T-helper 2 cell treated with Interferon-gamma antibody and Interleukin-4, amounts not matched to agents 100 ng/mL and 5 ng/mL, for 36 hours (primary cell): ENCODE results near the gene PDE7B. TPM values are rescaled to one million over a fixed set of nuclear protein-coding genes. Genes with fewer than 3 reads are reported as not detected.

Experiments used
- intact Hi-C: fragments of 100-400 bp; cut with micrococcal nuclease; formaldehyde crosslinking; loops from one replicate; pipeline ENCODE4 v1.15.1; 2023
- total RNA-seq: library from RNA; stranded (reverse); gene quantifications from 2 replicates; pipeline ENCODE4 v1.2.3, GENCODE V29; 2022

The PDE7B gene
- total RNA-seq, 1 donor from 2014 or later: 13.5 TPM

DNA sequence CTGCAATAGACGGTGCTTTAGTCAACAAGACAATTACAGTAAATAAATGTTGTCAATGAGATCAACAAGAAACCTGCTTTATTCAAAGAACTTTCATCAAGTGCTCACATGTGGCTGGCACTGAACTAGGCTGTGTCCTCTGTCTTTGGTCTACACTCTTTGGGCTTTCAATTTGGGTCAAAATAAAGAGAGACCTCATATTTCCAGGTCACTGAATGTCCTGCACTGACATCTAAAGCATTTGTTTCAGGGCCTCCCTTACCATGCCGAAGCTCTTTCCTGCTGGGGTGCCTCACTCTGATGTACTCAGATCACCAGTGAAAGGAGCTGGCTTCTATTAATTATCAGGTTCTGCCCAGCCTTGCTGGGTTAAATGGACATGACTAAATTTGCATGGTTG is 32.0 kb downstream of the PDE7B start:
- intact Hi-C loops: no loop called here

DNA sequence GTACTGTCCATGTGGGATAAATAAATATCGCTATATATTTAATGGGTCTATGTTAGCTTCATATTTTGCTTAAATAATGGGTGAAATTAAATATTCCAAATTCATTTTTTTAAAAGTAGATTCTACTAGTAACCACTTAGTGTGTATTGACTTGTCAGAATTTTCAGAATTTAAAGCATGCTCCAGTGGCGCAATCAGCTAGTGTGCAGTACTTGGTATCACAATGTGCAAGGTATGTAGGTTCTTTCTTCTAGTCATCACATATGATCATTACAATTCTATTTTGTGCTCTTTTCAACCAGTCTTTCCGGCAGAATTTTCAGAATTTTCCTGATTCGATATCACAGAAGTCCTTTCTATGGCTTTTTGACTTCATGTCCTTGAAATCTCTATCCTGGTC is 32.6 kb downstream of the PDE7B start:
- intact Hi-C loops: no loop called here

DNA sequence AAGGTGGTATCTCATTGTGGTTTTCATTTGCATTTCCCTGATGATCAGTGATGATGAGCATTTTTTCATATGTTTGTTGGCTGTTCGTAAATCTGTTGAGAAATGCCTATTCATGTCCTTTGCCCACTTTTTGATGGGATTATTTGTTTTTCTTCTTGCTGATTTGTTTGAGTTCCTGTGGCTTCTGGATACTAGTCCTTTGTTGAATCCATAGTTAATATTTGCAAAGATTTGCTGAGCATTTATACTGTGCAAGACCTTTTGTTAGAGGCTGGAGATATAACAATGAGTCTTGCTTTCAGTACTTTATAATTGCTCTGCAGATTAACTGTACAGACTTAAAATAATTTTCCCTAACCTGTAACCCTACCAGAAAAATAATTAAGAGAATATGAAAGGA is 35.6 kb downstream of the PDE7B start:
- intact Hi-C loops: no loop called here

DNA sequence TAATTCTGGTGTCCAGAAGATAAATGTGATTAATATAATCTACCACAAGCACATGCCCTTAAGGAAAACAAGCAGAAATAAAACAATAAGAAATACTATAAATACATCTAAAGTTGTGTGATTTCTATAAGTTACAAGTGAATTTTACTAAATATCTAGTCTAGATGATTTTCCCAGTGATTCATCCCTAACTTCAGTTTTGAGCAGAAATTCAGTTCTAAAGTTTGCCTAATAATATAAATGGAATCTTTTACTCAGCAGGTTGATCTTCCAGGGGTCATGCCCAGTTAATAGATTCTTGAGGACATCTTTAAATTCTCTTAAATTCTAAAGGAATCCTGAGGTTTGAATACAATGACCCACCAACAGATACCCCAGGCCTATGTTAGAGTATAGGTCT is 37.3 kb downstream of the PDE7B start:
- intact Hi-C loops: no loop called here

DNA sequence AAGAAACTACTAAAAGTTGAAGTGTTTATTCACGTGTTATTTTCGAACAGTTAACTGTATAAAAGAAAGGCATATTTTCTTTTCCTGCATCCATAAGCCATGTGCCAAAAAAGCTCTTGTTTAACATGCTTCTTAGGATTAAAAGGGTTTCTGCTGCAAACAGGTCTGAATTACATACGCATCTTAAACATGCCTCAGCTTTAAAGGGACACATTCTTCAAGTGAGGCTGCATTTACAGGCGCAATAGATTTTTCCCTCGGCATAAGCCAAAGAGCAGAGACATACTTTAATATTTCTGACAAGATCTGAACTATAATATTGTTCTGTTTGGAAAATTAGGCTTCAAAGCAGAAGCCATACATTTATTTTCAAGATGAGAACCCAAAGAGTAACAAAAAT is 39.4 kb downstream of the PDE7B start:
- intact Hi-C loops: no loop called here

DNA sequence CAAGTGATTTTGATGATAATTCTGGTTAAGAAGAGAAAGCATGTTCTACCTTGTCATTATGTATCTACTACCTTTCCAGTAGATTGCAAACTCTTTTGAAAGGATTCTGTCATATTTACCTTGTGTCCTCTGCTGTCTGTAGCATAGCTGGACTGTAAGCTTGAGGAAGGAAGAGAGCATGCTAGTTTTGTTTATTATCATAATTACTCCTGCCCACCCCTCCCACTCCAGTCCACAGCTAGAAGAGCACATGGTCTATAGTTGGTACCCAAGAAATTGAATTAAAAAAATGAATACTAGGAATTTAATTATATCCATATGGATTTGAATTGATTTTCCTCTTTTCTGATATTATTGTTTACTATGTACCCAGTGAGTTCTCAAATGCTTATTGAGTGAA is 40.2 kb downstream of the PDE7B start:
- intact Hi-C loops: no loop called here

DNA sequence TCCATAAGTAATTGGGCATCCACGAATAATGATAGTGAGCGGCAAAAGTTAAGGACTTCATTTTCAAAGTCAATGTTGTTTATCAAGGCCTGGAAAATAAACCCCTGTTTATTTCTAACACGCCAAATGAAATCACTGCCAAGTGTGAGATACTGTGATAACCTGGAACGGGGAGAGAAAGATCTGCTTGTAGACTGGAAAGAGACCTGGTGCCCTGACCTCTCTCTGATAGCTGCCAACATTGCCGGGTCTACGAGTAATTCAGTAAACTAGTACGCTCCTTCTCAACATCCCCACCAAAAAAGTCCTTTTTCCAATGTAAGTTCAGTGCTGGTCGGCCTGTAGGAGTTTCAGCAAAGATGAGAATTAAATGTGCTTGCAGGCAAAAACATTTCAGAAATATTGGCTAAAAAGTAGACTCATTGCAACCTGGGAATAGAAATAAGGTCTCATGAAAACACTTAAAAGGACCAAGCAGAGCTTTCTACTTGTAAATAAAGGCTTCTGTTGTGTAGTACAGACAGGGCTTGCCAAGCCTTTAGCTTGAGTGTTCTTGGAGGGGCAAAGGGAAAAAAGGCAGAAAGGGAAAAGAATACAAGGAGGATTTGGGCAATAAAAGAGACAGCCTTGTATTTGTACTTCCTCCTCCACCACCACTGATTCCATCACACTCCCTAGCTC is 43.9 kb downstream of the PDE7B start:
- intact Hi-C loops: no loop called here

DNA sequence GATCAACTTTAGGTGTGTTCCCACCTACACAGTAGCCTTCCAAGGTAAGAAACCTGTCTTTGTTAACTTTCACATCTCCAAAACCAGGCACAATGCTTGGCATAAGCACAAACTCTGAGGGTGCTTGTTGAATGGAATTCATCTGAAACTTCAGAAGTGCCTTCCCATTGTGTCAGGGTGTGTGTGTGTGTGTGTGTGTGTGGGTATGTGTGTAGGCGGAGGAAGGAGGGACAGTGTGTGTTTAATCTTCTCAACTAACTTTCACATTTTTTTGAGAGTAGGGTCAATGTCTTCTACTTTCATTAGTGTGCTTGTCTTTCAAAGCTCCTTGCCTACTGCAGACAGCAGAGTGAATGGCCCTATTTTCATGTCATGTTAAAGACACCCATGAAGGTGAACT is 45.6 kb downstream of the PDE7B start:
- intact Hi-C loops: no loop called here

DNA sequence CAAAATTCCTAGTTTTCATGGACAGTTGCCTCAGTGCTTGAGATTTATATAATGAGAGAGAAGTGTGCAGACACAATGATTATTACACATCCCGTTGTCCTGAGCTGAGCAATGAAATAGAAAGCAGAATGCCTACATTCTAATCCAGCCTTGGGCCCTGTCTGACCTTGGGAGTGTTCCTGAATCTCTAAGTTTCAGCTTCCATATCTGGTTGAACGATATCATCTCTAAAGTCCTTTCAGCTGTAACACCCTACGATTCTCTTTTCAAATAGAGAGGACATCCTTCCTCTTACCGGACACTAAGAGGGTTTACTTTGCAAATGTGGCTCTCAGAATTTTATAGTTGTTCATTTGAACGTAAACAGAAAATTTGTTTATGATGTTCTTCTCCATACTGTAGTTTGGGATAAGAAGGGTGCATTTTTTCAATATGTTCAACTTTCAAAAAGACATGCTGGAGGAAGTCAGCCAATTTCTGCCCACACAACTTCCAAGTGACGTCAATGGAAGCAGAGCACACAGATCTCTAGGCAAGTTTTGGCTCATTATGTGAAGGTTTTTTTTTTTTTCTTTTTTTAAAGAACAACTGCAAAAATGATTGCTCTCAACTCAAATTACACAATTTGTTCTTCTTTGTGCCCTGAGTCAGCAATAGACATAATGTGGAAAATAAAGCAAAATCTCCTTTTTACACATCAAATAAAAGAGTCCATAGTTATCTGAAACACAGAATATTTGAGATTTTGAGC is 50.4 kb downstream of the PDE7B start:
- intact Hi-C loops: no loop called here

DNA sequence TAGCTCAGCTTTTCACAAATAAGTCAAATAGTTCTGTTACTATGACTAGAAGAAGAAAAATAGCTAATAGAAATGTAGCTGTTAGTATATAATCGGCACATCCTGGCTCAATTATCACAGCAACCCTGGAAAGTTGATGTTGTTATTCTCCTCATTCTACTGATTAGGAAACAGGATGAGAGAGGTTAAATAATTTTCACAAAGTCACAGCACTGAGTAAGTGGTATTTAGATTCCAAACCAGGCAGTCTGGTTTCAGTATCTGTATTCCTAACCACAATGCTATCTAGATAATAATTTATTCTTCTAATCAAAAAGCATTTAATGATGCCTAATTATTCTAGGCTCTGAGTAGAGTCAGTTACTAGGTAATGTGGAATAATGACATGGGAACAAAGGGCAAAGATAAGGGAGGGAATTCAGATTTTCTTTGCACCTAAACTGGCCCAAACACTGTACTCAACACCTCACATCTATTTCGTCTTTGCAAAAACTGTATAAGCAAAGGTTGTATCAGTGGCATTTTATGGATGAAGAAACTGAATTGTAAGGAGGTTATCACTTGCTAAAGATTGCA is 51.3 kb downstream of the PDE7B start:
- intact Hi-C loops: no loop called here

DNA sequence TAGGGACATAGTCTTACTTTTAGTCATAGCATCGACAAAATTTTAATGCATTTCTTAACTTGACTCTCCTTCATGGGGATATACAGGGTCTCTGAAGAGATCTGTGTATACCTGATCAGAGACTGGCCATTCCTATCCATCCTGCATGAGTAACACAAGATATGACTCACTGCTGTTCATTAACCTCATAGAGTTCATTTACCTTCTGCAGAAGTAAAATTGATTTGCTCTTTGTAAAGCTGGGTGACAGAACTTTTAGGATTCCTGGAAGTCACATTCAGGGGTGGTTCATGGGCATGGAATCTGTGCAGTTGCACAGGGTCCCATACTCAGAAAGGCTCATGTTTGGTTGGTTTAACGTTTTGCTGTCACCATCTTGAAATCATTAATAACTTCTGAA is 53.2 kb downstream of the PDE7B start:
- intact Hi-C loops: no loop called here

DNA sequence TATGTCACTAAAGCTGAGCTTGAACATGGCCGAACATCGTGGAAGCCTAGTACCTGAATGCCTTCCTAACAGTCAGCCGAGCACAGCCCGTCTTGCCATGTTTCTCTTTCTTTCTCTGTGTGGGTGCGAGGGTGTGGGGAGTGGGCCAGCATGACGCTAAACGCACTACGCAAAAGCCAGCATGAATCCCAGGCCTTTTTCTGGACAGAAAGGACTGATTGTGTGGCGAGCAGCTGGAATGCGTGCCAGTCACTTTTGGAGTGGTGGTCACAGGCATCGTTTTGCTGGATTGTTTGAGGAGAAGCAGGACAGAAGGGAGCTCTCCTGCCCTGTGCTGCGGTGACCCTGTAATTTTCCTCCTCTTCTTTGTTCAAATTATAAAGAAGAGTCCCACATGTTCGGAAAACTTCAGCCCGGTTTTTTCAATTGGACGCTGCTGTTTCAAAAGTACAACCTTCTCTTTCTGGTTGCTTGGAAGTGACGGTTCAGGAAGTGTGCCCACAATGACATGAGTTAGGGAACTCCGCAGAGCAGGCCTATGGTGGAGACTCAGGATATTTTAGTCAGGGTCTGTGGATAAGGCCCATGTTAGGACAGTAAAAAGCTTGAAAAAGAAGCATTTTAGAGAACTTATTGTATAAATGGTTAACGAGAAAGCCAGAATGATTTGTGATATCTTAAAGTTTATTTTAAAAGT is 54.3 kb downstream of the PDE7B start:
- intact Hi-C loops: no loop called here

DNA sequence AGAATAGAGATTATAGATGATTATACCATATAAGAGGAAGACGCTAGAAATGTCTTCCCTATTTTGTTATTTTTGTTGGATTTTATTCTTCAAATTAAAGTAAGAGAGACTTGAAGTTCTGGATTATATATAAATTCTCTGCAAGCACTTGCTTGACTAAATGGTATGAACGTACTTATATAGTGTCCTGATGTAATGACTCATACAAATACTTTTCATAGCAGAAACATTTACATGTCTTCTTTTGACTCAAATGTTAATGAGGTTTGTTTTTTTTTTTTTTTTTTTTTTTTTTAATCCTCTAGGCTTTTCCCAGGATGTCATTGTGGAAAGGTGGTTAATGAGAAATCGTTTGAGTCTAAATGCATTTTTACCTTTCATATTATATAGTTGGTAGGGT is 55.0 kb downstream of the PDE7B start:
- intact Hi-C loops: no loop called here

DNA sequence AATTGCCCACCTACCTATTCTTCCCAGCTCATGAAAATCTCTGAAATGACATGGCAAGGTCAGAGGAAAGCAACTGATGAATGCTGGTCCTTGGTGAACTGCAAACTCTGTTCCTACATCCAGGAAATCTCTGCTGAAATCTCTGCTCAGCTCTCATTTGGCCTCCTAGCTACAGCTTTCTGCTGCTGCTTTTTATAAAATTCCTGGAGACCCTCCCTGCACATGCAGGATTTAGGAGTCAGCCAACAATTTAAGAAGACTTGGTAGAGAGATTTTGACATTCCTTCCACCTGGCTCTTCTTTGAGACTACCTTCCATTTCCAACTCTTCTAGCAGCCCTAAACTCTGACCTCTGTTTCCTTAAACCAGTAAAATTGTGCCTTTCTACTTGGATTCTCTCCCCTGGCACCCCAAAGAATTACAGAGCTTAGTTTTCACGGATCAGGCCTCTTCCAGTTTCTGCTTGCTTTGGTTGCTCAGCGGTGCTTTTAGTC is 55.5 kb downstream of the PDE7B start:
- intact Hi-C loops: no loop called here

DNA sequence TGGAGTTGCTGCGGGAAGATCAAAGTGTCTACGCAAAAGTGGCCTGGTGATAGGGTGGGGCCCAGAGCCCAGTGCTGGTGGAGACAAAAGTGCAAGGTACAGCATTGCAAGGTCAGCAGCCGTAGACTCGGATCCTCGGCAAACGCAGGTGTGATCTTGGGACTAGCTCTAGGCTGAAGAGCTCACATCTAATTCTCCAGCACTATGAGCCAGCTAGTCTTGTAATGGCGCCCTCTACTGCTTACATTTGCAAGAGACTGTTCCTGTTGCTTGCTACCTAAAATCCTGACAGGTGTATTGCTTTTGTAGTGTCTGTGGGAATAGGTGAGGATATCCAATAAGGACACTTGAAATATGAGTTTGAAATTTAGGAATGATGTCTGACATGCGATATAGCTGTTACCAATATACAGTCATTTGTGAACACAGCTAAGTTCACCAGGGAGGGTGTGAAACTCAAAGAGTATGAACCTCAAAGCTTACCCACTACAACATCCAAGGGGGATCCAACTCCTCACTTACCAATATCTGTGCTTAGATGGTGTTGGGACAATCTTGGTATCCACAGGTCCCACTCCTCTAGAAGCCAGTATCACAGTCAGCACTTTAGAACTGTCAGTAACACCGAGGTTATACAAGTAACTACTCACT is 58.4 kb downstream of the PDE7B start:
- intact Hi-C loops: loop anchor here (1.0 to 10.0 kb wide), 5 partner anchors 57 to 403 kb away; no protein-coding TSS in a partner anchor

DNA sequence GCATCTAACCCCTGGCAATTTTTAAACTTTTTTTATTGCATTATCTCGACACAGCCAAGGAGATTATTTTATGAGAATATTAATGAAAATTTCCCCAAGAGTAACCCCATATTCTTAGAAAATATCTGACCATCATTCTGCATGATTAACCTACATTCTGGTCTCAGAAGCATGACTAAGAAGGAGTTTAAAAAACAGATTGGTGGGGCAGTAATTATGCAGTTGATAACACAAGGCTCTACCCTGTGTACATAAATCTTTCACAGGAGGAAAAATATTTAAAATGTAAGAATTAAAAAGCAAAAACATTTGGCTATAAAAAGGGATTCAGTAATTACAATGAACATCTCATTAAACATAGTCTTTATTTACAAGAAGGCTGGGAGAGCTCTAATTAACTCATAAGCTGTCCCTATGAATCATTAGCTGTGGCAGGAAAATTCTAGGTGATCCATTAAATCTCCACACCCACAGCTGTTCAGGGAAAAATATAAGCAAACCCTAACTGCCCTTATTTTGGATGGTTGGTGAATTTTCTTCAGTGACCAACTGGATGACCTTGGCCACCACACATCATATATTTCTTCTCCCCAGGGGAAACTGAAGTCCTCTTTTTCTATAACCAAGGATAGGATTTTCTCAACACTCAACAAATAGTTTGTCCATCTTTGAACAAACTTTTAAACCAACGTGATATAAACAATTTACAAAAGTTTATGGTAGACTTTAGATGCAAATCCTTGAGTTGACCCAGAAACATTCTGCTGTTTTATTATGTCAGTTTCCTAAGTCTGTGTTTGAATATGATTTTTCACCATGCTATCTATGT is 59.5 kb downstream of the PDE7B start:
- intact Hi-C loops: loop anchor here (10.0 kb wide), 1 partner anchor 314 kb away; no protein-coding TSS in a partner anchor

DNA sequence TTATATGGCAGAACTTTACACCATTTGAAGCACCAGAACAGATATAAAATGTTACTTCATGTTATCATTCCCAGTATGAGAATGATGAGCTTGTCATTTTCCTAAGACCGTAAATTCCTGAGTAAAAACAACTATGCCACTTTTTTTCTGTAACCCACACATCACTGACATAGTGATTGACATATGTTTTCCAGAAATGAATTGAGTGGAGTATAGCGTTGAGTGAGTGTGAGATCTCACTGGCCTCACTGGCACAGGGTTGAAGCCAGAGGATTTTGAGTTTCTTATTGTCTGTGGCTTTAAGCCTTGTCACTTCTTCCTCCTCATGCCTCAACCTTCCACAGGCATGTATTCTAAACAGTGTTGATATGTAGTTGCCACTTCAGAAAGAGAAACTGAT is 62.3 kb downstream of the PDE7B start:
- intact Hi-C loops: loop anchor here (10.0 kb wide), 1 partner anchor 311 kb away; no protein-coding TSS in a partner anchor

DNA sequence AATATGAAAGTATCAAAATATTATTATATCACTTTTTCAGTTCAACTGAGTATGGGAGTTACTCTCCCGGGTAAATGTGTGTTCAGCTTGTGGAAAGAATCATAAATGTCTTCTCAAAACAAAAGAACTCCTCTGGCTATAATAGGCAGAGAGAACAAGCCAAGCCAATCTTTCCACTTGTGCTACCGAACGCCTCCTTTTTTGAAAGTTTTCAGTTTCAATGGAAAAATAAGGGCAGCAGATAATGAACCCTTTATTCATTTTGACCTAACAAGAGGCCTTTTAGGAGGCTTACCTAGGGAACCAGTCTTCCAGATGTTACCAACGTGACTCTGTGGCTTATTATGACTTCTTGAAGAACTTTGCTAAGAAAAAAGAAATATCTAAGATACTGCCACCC is 67.5 kb downstream of the PDE7B start:
- intact Hi-C loops: loop anchor here (10.0 kb wide), 1 partner anchor 306 kb away; no protein-coding TSS in a partner anchor

DNA sequence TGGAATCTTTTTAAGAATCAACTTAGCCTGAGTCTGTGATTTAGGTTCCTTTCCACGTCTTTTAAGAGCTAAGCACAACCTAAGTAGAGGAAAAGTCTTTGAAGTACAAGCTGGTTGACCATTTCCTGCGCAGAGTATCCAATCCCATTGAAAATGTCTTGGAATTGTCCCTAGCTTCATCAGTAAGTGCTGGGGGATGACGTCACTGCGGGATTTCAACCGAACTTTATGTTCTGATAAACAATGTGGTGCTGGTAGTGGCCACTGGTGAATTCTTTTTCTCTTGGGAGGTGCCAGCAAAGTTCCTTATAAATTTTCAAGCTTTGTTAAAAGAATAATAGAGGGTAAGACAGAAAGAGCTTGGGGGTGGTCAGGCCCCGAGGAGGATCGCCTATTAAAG is 69.2 kb downstream of the PDE7B start:
- intact Hi-C loops: no loop called here

DNA sequence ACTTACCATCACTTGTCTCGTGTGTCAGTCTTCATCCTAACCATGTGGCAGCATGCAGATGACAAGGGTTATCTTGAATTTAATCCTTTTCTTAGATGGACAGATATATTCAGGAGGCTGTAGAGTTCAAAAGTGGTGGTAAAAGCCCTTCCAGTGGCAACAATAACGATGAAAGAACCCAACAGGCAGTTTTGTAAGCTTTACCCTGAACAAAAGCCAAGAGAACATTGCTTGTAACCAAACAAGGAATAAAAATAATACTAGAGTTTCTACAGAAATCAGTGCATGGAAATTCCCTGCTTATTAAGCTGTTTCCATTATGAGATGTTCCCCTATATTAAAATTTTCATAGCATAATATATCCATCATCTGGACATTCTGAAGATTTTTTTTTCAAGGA is 69.7 kb downstream of the PDE7B start:
- intact Hi-C loops: no loop called here
